ENCODE data around the gene HGF. TPM values are rescaled to one million over a fixed set of nuclear protein-coding genes. Genes with fewer than 3 reads are reported as not detected.

Gene HGF
- total and polyA plus RNA-seq, 2 of the 13 experiments (the other 11 are each of a cell fraction or from before 2014, with no cell fraction given), result not detected

DNA sequence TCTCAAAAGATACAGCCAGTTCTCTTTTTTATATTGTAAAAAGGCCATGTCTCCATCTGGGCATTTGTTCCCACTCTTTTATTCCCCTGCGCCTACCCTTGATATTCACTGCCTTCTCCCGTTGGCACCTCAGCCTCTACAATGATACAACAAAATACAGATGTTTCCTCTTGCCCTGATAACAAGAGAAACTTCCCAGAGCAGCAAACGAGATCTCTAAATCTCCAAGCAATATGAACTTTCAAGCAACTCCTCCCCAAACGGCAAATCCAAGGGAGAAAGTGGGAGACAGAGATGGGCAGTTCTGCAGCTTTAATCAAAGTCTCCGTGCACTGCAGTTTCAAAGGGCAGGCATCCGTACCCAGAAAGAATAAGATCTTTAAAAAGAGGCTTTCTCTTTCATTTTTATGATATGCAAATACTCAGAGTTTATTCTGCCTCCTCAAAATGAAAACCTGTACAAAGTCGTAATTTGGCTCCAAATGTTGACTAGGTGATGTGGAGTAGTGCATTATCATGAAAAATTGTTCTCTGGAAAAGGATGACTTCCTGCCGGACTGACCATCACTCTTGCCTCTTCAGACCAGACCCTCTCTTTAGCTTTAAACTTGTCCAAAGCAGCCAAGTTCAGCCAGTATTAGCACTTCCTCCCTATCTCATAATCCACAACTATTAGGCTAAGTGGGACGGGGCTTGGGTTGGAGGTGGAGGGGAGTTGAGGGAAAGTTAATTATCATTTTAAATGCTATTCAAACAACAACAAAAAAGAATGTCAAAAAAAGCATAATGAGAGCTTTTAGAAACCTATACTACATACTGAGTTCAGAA is 682 bp downstream of the HGF start (continued):
- TF ChIP-seq PHF5A (CRISPR knock-in tag; IDR thresholded peaks at IDR 0.05; ENCODE audit: low read depth, unreplicated experiment) (no peak), PHB2 (IDR thresholded peaks at IDR 0.05; ENCODE audit: partially characterized antibody) (no peak), ZNF496 (CRISPR knock-in tag; IDR thresholded peaks at IDR 0.05; ENCODE audit: insufficient replicate concordance) (no peak)

DNA sequence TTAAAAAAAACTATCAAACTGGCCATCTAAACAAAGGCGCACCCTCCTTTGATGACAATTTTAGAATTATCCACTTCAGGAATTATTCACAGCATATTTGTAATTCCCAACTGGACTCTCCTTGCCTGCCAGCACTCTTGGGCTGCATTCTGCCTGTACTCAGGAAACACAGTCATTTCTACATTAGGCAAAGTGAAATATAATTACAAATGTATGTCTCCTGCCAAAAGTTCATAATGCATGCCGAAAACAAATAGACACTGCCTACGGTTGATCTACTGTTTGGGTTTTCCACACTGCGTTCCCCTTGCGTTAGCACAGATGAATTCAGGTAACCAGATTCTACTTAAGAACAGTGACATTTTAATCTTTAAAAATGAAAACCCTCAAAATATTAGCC is 1.9 kb downstream of the HGF start:
- H3K27me3 ChIP-seq (ENCODE audit: control insufficient read depth in 1 of 2, insufficient read depth in 2 of 2, low read length in 2 of 2), result 0 out of 5 replicates have a peak, but pooled peaks cover 0 to 2% of the 10 kb centered on the region in 2 experiments
- intact Hi-C loops (cut with micrococcal nuclease; ENCODE audit: unreplicated experiment), result no loop called here
- H3K4me3 ChIP-seq (replicated peaks in 1 of 3; ENCODE audit: insufficient read depth in 1 of 3, low read depth in 2 of 3, low read length in 3 of 3), result no peak overlapping the region
- H3K79me2 ChIP-seq (ENCODE audit: insufficient read depth, low read length), result no peaks in the 10 kb centered on the region
- ChIA-PET CTCF (ENCODE audit: low intra/inter-chr PET ratio, low total read pairs) (no interaction called here), POLR2A (no interaction called here)
- TF ChIP-seq FOXC1 (CRISPR knock-in tag; IDR thresholded peaks at IDR 0.05; ENCODE audit: borderline replicate concordance) (no peak), HNRNPL (IDR thresholded peaks at IDR 0.05; ENCODE audit: low read depth, low read length) (no peak), JUN (CRISPR knock-in tag; IDR thresholded peaks at IDR 0.05) (no peak), RAD51 (IDR thresholded peaks at IDR 0.05; ENCODE audit: borderline replicate concordance) (no peak)
- no peak overlapping the region for H3K4me2 ChIP-seq (ENCODE audit: low read depth, low read length)
- H3K36me3 ChIP-seq (replicated peaks in 1 of 2; ENCODE audit: control insufficient read depth in 1 of 2, insufficient read depth in 2 of 2, low read length in 2 of 2), result no peaks in the 10 kb centered on the region
- no peaks in the 10 kb centered on the region for H3K4me1 ChIP-seq (ENCODE audit: insufficient read depth, low read length)
- no peaks in the 10 kb centered on the region for H4K20me1 ChIP-seq (ENCODE audit: insufficient read depth, low read length)
- no TSS peak for BruUV-seq (replicated peaks)
- in situ Hi-C loops (cut with HindIII; ENCODE audit: extremely low pct_ligation_motif_present, low pct_unique_long_range_greater_than_20kb), result no loop called here
- WGBS (ENCODE audit: low lambda C conversion rate), result 23% methylated on average over 5 of the region's 5 CpGs
- H3K9ac ChIP-seq (ENCODE audit: insufficient read depth, low read depth, low read length), result no peak overlapping the region
- FAIRE-seq (no peak), ATAC-seq (no peak), DNase-seq (ENCODE audit: low spot score) (no peak)
- H3K27ac ChIP-seq (ENCODE audit: extremely low read length, insufficient read depth, low read length), result no peak overlapping the region
- H2AFZ ChIP-seq (ENCODE audit: low read length), result no peak overlapping the region
- no peaks in the 10 kb centered on the region for H3K9me3 ChIP-seq (ENCODE audit: low read length)

All from HepG2 (cell line).